GM23248 (cell line): ENCODE measurements around the gene HSD11B1.

Experiments
- EZH2 ChIP-seq: fragments of 200-600 bp; sonication (generic); IDR thresholded peaks from 2 replicates; pipeline ENCODE4 v1.6.1; 2018; ENCODE audit warnings: antibody characterized with exemption, mild to moderate bottlenecking; ENCODE audit not compliant: insufficient read depth, poor library complexity, severe bottlenecking
- EZH2phosphoT487 ChIP-seq: fragments of 200-600 bp; sonication (generic); IDR thresholded peaks from 2 replicates; pipeline ENCODE4 v1.6.1; 2018; ENCODE audit warnings: antibody characterized with exemption, moderate library complexity, mild to moderate bottlenecking, low read depth; ENCODE audit not compliant: insufficient read depth

DNA sequence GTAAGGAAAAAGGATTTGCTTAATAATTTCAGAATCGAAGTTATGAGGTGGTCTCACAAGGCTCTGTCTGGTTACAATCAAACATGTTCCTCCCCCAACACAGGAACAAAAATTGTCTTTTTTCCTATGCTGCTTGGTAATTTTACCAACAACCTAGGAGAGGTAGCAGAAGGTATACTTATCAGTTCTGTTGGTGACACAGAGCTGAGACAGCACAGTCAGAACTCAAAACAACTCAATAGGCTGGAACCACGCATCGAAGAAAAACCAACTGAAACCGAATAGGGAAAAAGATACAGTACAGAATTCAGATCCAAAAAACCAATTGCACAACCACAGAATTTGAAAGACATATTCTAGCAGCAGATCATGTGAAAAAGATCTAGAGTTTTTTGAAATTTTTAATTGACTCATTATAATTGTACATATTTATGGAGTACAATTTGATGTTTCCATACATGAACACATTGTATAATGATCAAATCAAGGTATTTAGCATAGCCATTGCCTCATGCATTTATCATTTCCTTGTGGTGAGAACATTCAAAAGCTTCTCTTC is 25.6 kb upstream of the HSD11B1 start:
- no peak for TF ChIP-seq EZH2
- TF ChIP-seq EZH2phosphoT487 = no peak
